A549 (cell line): ENCODE results near the gene ITGBL1. TPM values are rescaled to one million over a fixed set of nuclear protein-coding genes. Genes with fewer than 3 reads are reported as not detected.

Source experiments
- ATAC-seq, 2 experiments: fragments of 200-7000 bp in 1 of 2; fragments of >200 bp in 1 of 2; cut with Nextera tagmentation in 1 of 2; cut with Tn5 transposase in 1 of 2; 3 replicates each; pipeline versions ENCODE4 v1.8.0 to v1.9.1; 2018 to 2020; ENCODE audit warnings: mild to moderate bottlenecking in 1 of 2, moderate library complexity in 1 of 2
- CTCF ChIA-PET: fragments of 300-600 bp; sonication (Branson Sonifier 250); formaldehyde crosslinking; extraction: SDS; loops from one replicate; lab custom pipeline; 2021; ENCODE audit warnings: antibody characterized with exemption, inconsistent platforms; lab: Yijun Ruan, JAX
- POLR2A ChIA-PET: fragments of 350-600 bp; formaldehyde crosslinking; extraction: SDS; loops from one replicate; lab custom pipeline; 2021; ENCODE audit warnings: antibody characterized with exemption, inconsistent platforms; lab: Yijun Ruan, JAX
- DNase-seq, 2 experiments: peaks; one replicate each; pipeline versions ENCODE4 v3.0.0 to v3.0.0-alpha.2; 2011 to 2016; ENCODE audit warnings: low read depth in 1 of 2, low spot score in 1 of 2
- FAIRE-seq: peaks from 2 replicates; lab custom pipeline; 2011; peaks lifted over from hg19 to GRCh38; lab: Jason Lieb, UNC
- H3K27ac ChIP-seq, 2 experiments: fragments of >200 bp; sonication (Bioruptor Twin); formaldehyde crosslinking; 3 replicates each; pipeline ENCODE4 v1.5.1; 2016 to 2017
- H3K4me1 ChIP-seq: fragments of >200 bp; sonication (Bioruptor Twin); formaldehyde crosslinking; 3 replicates; pipeline ENCODE4 v1.6.1; 2016
- H3K4me2 ChIP-seq: fragments of >200 bp; sonication (Bioruptor Twin); formaldehyde crosslinking; 3 replicates; pipeline ENCODE4 v1.6.1; 2016
- H3K4me3 ChIP-seq: fragments of >200 bp; sonication (Bioruptor Twin); formaldehyde crosslinking; 3 replicates; pipeline ENCODE4 v1.5.1; 2016
- H3K9me3 ChIP-seq: fragments of >200 bp; sonication (Bioruptor Twin); formaldehyde crosslinking; 3 replicates; pipeline ENCODE4 v1.6.1; 2016
- BHLHE40 ChIP-seq: IDR thresholded peaks from 2 replicates; pipeline ENCODE4 v1.6.1; 2012; ENCODE audit warnings: low read depth, low read length, inconsistent platforms
- CBX8 ChIP-seq: fragments of 200-600 bp; sonication (generic); IDR thresholded peaks from 2 replicates; pipeline ENCODE4 v1.6.1; 2016
- CEBPB ChIP-seq, 2 experiments: fragments of >200 bp in 1 of 2; sonication (Bioruptor Twin) in 1 of 2; formaldehyde crosslinking in 1 of 2; IDR thresholded peaks; 2 replicates each; pipeline ENCODE4 v1.6.1; 2012 to 2016
- ESRRA ChIP-seq: fragments of 150-350 bp; IDR thresholded peaks from 2 replicates; pipeline ENCODE4 v1.6.1; 2014; ENCODE audit warnings: mild to moderate bottlenecking, low read length, borderline replicate concordance
- FOSB ChIP-seq: fragments of 250-450 bp; sonication (Bioruptor Pico); IDR thresholded peaks from 2 replicates; pipeline ENCODE4 v1.5.0; 2020; ENCODE audit warnings: mild to moderate bottlenecking, moderate library complexity
- GATA3 ChIP-seq: IDR thresholded peaks from 2 replicates; pipeline ENCODE4 v1.6.1; 2012; ENCODE audit warnings: borderline replicate concordance
- HDAC2 ChIP-seq: fragments of 200-600 bp; sonication (generic); IDR thresholded peaks from 2 replicates; pipeline ENCODE4 v1.6.1; 2016
- HOXB5 ChIP-seq: fragments of 250-450 bp; sonication (Bioruptor Pico); IDR thresholded peaks from 2 replicates; pipeline ENCODE4 v1.5.0; 2020; ENCODE audit warnings: mild to moderate bottlenecking, moderate library complexity
- JUNB ChIP-seq: fragments of >200 bp; sonication (Bioruptor Twin); formaldehyde crosslinking; IDR thresholded peaks from 2 replicates; pipeline ENCODE4 v1.6.1; 2016
- KDM5A ChIP-seq: fragments of 200-600 bp; sonication (generic); IDR thresholded peaks from 2 replicates; pipeline ENCODE4 v1.6.1; 2016; ENCODE audit warnings: antibody characterized with exemption, mild to moderate bottlenecking
- MAZ ChIP-seq: fragments of 150-350 bp; IDR thresholded peaks from 2 replicates; pipeline ENCODE4 v1.6.1; 2014; ENCODE audit warnings: antibody characterized with exemption, low read depth, low read length, borderline replicate concordance
- NPAS2 ChIP-seq: fragments of 250-450 bp; sonication (Bioruptor Pico); IDR thresholded peaks from 2 replicates; pipeline ENCODE4 v1.8.0; 2022; ENCODE audit warnings: mild to moderate bottlenecking, moderate library complexity, borderline replicate concordance
- NR3C1 ChIP-seq: fragments of >200 bp; sonication (Bioruptor Twin); formaldehyde crosslinking; IDR thresholded peaks from 3 replicates; pipeline ENCODE4 v1.6.1; 2017
- POLR2A ChIP-seq: IDR thresholded peaks from 2 replicates; pipeline ENCODE4 v1.6.1; 2012; ENCODE audit warnings: mild to moderate bottlenecking, low read length
- RCOR1 ChIP-seq: fragments of 150-350 bp; IDR thresholded peaks from 2 replicates; pipeline ENCODE4 v1.6.1; 2014; ENCODE audit warnings: antibody characterized with exemption, low read length, low read depth
- RFX5 ChIP-seq: fragments of 450-650 bp; IDR thresholded peaks from 2 replicates; pipeline ENCODE4 v1.7.1; 2014; ENCODE audit warnings: antibody characterized with exemption, mild to moderate bottlenecking, moderate library complexity
- SMC3 ChIP-seq: fragments of >200 bp; sonication (Bioruptor Twin); formaldehyde crosslinking; IDR thresholded peaks from 3 replicates; pipeline ENCODE4 v1.6.1; 2018; ENCODE audit warnings: inconsistent platforms
- SREBF2 ChIP-seq: fragments of 450-650 bp; IDR thresholded peaks from 2 replicates; pipeline ENCODE4 v1.6.1; 2014; ENCODE audit warnings: mild to moderate bottlenecking, moderate library complexity
- ZC3H11A ChIP-seq: fragments of 450-650 bp; IDR thresholded peaks from 2 replicates; pipeline ENCODE4 v1.6.1; 2014; ENCODE audit warnings: antibody characterized with exemption, mild to moderate bottlenecking
- WGBS: methylation state at CpG from one replicate; pipeline ENCODE4 v1.1.6; 2017; ENCODE audit errors: missing lambda C conversion rate; 5-methylcytosine and 5-hydroxymethylcytosine counted together
- polyA plus RNA-seq, 4 experiments: library from polyadenylated mRNA; depleted of rRNA in 3 of 4; stranded (reverse); fragments of >200 nt; fragmentation: RNase III in 1 of 4; extraction: RNeasy Plus Mini Kit Qiagen cat#74134 plus additional on column Dnase treatment in 1 of 4; gene quantifications; 2 replicates in 3 of 4; 3 replicates in 1 of 4; pipeline ENCODE4 v1.2.3, GENCODE V29; 2011 to 2017
- TF ChIP-seq, protein P1 (sequence below): IDR thresholded peaks from 2 replicates; pipeline ENCODE4 v1.6.1; 2012; ENCODE audit warnings: low read depth, borderline replicate concordance
- TF ChIP-seq, protein P2 (sequence below): fragments of 200-600 bp; sonication (generic); IDR thresholded peaks from 2 replicates; pipeline ENCODE4 v1.6.1; 2016; ENCODE audit warnings: antibody characterized with exemption, mild to moderate bottlenecking, moderate library complexity
- TF ChIP-seq, protein P3 (sequence below): fragments of 250-450 bp; sonication (Bioruptor Pico); IDR thresholded peaks from 2 replicates; pipeline ENCODE4 v1.5.0; 2020; ENCODE audit warnings: low read depth, mild to moderate bottlenecking, moderate library complexity
- TF ChIP-seq, protein P4 (sequence below): IDR thresholded peaks from 2 replicates; pipeline ENCODE4 v1.6.1; 2012
- TF ChIP-seq, protein P5 (sequence below): fragments of 450-650 bp; IDR thresholded peaks from 2 replicates; pipeline ENCODE4 v1.6.1; 2014; ENCODE audit warnings: antibody characterized with exemption
- TF ChIP-seq, protein P6 (sequence below): fragments of >200 bp; sonication (Bioruptor Twin); formaldehyde crosslinking; IDR thresholded peaks from 3 replicates; pipeline ENCODE4 v1.6.1; 2016

The ITGBL1 gene
- polyA plus RNA-seq, 2 of the 4 experiments (the other 2 are of a cell fraction) = 0.40 to 1.3 TPM

DNA sequence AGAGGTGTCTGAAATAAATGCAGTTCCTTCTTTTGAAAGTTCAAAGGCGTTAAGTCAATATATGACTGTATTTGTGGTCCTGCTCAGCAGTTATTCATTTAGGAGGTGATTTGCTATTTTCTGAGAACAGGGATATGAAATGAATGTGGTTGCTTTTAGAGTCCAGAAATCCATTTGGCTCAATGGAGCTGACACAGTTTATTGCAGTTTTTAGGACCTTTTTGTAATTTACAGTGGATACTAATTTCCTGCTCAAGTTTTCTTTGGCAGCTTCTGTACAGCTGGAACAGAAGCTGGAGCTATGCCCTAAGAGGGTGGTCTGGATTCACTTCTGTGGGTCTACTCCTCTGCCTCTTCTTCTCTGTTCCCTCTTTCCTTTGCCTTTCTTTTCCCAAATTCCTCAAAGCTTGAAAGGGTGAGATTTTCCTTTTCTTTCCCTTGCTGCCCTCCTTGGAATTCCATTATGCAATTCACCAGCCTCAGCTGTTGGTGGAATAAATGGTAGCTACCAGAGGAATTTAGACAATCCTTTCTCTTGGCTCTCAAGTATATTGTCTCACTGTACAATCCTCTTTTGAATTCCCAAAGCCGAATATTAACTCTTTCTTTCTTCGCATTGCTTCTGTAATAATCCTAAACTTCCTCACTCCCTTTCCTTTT lies 39.9 kb downstream of the ITGBL1 start:
- Histone ChIP-seq H3K27ac (no peak overlapping the region), H3K4me1 (no peaks in the 10 kb centered on the region), H3K9me3 (no peaks in the 10 kb centered on the region), H3K4me3 (no peak overlapping the region), H3K4me2 (no peak overlapping the region)
- DNase-seq (no peak), ATAC-seq (no peak), FAIRE-seq (no peak)
- POLR2A ChIA-PET = no interaction called here
- WGBS = 96% methylated on average over 3 of the region's 3 CpGs
- CTCF ChIA-PET = interaction anchor here (1.2 kb wide), 1 partner anchor 348 kb away, joined by 3 read pairs; no protein-coding TSS in a partner anchor
- TF ChIP-seq, protein P1, sequence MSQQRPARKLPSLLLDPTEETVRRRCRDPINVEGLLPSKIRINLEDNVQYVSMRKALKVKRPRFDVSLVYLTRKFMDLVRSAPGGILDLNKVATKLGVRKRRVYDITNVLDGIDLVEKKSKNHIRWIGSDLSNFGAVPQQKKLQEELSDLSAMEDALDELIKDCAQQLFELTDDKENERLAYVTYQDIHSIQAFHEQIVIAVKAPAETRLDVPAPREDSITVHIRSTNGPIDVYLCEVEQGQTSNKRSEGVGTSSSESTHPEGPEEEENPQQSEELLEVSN = no peak
- TF ChIP-seq BHLHE40 (no peak), GATA3 (no peak), POLR2A (no peak), KDM5A (no peak), CEBPB (IDR thresholded peaks at IDR 0.05) (no peak)
- TF ChIP-seq, protein P2, sequence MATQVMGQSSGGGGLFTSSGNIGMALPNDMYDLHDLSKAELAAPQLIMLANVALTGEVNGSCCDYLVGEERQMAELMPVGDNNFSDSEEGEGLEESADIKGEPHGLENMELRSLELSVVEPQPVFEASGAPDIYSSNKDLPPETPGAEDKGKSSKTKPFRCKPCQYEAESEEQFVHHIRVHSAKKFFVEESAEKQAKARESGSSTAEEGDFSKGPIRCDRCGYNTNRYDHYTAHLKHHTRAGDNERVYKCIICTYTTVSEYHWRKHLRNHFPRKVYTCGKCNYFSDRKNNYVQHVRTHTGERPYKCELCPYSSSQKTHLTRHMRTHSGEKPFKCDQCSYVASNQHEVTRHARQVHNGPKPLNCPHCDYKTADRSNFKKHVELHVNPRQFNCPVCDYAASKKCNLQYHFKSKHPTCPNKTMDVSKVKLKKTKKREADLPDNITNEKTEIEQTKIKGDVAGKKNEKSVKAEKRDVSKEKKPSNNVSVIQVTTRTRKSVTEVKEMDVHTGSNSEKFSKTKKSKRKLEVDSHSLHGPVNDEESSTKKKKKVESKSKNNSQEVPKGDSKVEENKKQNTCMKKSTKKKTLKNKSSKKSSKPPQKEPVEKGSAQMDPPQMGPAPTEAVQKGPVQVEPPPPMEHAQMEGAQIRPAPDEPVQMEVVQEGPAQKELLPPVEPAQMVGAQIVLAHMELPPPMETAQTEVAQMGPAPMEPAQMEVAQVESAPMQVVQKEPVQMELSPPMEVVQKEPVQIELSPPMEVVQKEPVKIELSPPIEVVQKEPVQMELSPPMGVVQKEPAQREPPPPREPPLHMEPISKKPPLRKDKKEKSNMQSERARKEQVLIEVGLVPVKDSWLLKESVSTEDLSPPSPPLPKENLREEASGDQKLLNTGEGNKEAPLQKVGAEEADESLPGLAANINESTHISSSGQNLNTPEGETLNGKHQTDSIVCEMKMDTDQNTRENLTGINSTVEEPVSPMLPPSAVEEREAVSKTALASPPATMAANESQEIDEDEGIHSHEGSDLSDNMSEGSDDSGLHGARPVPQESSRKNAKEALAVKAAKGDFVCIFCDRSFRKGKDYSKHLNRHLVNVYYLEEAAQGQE = no peak
- TF ChIP-seq, protein P3, sequence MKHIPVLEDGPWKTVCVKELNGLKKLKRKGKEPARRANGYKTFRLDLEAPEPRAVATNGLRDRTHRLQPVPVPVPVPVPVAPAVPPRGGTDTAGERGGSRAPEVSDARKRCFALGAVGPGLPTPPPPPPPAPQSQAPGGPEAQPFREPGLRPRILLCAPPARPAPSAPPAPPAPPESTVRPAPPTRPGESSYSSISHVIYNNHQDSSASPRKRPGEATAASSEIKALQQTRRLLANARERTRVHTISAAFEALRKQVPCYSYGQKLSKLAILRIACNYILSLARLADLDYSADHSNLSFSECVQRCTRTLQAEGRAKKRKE (CRISPR knock-in tag) = no peak

DNA sequence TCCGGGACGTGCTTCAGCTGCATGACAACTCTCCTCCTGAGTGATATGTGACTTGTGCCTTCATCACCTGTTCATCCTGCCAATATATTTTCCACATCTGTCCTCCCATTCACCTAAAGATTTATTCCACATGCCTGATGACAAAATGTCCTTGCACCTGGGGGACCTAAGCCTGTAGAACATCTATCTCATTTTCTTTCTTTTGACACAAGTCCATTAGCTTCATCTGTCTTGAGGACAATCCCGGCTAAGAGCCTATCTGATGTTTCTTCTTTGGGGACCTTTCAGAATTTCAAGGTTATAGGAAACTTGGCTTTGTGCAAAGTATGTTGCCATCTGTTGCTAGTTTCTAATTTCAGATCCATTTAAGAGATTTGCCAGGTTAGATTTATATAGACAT lies 41.1 kb downstream of the ITGBL1 start:
- TF ChIP-seq SREBF2 (no peak), SMC3 (no peak), NR3C1 (no peak), RCOR1 (no peak), MAZ (no peak), ESRRA (no peak), HDAC2 (no peak), ZC3H11A (no peak), POLR2A (no peak), CBX8 (no peak), HOXB5 (no peak), JUNB (no peak), RFX5 (no peak), FOSB (CRISPR knock-in tag) (no peak), NPAS2 (CRISPR knock-in tag) (no peak), GATA3 (no peak)
- TF ChIP-seq, protein P4, sequence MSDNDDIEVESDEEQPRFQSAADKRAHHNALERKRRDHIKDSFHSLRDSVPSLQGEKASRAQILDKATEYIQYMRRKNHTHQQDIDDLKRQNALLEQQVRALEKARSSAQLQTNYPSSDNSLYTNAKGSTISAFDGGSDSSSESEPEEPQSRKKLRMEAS = no peak
- TF ChIP-seq, protein P5, sequence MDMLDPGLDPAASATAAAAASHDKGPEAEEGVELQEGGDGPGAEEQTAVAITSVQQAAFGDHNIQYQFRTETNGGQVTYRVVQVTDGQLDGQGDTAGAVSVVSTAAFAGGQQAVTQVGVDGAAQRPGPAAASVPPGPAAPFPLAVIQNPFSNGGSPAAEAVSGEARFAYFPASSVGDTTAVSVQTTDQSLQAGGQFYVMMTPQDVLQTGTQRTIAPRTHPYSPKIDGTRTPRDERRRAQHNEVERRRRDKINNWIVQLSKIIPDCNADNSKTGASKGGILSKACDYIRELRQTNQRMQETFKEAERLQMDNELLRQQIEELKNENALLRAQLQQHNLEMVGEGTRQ = no peak
- TF ChIP-seq, protein P6, sequence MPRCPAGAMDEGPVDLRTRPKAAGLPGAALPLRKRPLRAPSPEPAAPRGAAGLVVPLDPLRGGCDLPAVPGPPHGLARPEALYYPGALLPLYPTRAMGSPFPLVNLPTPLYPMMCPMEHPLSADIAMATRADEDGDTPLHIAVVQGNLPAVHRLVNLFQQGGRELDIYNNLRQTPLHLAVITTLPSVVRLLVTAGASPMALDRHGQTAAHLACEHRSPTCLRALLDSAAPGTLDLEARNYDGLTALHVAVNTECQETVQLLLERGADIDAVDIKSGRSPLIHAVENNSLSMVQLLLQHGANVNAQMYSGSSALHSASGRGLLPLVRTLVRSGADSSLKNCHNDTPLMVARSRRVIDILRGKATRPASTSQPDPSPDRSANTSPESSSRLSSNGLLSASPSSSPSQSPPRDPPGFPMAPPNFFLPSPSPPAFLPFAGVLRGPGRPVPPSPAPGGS = no peak
- H3K4me2 ChIP-seq = no peak overlapping the region
- H3K27ac ChIP-seq = no peak overlapping the region
- ChIA-PET CTCF (no interaction called here), POLR2A (no interaction called here)
- WGBS = 90% methylated on average over 3 of the region's 3 CpGs
- H3K9me3 ChIP-seq = no peaks in the 10 kb centered on the region
- H3K4me1 ChIP-seq = no peaks in the 10 kb centered on the region
- DNase-seq (no peak), ATAC-seq (no peak), FAIRE-seq (no peak)
- no peak overlapping the region for H3K4me3 ChIP-seq
